ENCODE data around the gene WDR27.

- TF ChIP-seq REST (IDR thresholded peaks at IDR 0.05; ENCODE audit: insufficient read depth in 1 of 2, low read depth in 2 of 2, low read length in 2 of 2) (no peak), POLR2AphosphoS5 (IDR thresholded peaks at IDR 0.05; ENCODE audit: low read depth, low read length) (no peak), SIN3A (IDR thresholded peaks at IDR 0.05; ENCODE audit: borderline replicate concordance, insufficient read depth, low read length) (no peak), TAF1 (IDR thresholded peaks at IDR 0.05; ENCODE audit: borderline replicate concordance, insufficient read depth, low read length) (no peak)
These were observed 228.9 kb downstream of the WDR27 start for GRCh38 chr6:169472786-169473416.
